ENCODE measurements around the gene MAN1C1. TPM values are rescaled to one million over a fixed set of nuclear protein-coding genes. Genes with fewer than 3 reads are reported as not detected.
A peak's percentile ranks its signal among the peaks of the same experiment; 100 is the strongest.

MAN1C1 gene
- total RNA-seq, 1 experiment from 2014 or later = 9.3 TPM

DNA sequence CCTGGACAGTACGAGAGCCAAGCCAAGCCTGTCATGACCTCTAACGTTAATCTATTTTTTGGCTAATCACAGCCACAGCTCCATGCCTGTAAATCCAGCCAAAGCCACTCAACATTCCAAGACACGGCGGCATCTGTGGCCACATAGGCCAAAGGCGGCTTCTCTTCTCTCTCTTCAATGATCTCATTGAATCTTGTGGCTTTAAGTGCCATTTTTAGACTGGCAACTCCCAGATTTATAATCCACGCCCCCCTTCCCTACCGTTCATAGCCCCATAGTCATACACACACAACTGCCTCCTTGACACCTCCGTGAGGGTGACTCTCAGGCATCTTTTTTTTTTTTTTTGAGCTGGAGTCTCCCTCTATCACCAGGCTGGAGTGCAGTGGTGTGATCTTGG lies 177.7 kb downstream of the MAN1C1 start:
- no peak for DNase-seq
- no peak overlapping the region for H2AK5ac ChIP-seq (ENCODE audit: insufficient read length, low read length)
- WGBS (ENCODE audit: extremely low coverage, insufficient read length, low lambda C conversion rate) = no CpG with 5 or more reads among the region's 8 CpGs

More for the DNA sequence above, 177.7 kb downstream of the MAN1C1 start:
- no peak overlapping the region for H4K5ac ChIP-seq (ENCODE audit: insufficient read length, low read depth, low read length)
- no peaks in the 10 kb centered on the region for H3K27me3 ChIP-seq (ENCODE audit: insufficient read depth, low read length)
- no peaks in the 10 kb centered on the region; a peak in 1 of 5 replicates for H3K9me3 Mint-ChIP-seq
- H3K27me3 Mint-ChIP-seq (ENCODE audit: low read depth) = peaks cover 2% of the 10 kb centered on the region
- no peak overlapping the region for H2BK15ac ChIP-seq (ENCODE audit: low read depth, low read length)
- H4K20me1 ChIP-seq (ENCODE audit: control insufficient read depth, insufficient read depth, insufficient read length) = no peaks in the 10 kb centered on the region
- H3K4me2 ChIP-seq (ENCODE audit: insufficient read depth, insufficient read length, low read length) = no peak overlapping the region
- no peaks in the 10 kb centered on the region for H3K4me1 ChIP-seq (ENCODE audit: insufficient read depth, low read length)
- H2BK120ac ChIP-seq (ENCODE audit: low read depth, low read length, poor library complexity, severe bottlenecking) = no peak overlapping the region
- H3K4ac ChIP-seq (ENCODE audit: low read depth, low read length) = no peak overlapping the region
- H4K91ac ChIP-seq (ENCODE audit: insufficient read length, low read depth, low read length) = no peak overlapping the region
- no peak overlapping the region for H2BK20ac ChIP-seq (ENCODE audit: low read depth, low read length, poor library complexity, severe bottlenecking)
- H2BK12ac ChIP-seq (ENCODE audit: insufficient read length, low read depth, low read length) = no peak overlapping the region
- H4K8ac ChIP-seq (replicated peaks; ENCODE audit: insufficient read length, low read depth, low read length) = no peak overlapping the region
- H3K23me2 ChIP-seq (ENCODE audit: insufficient read length, low read depth, low read length, poor library complexity, severe bottlenecking) = no peaks in the 10 kb centered on the region
- H2AFZ ChIP-seq (ENCODE audit: low read length) = no peak overlapping the region
- H3K36me3 Mint-ChIP-seq (ENCODE audit: insufficient read depth in 1 of 3, low read depth in 3 of 3) = peaks cover 0 to 2% (median 1%) of the 10 kb centered on the region in 3 experiments; a peak in 1 of 7 replicates
- no peaks in the 10 kb centered on the region for H3K9me3 ChIP-seq (ENCODE audit: control insufficient read depth, low read depth, low read length)
- TF ChIP-seq, protein P1, sequence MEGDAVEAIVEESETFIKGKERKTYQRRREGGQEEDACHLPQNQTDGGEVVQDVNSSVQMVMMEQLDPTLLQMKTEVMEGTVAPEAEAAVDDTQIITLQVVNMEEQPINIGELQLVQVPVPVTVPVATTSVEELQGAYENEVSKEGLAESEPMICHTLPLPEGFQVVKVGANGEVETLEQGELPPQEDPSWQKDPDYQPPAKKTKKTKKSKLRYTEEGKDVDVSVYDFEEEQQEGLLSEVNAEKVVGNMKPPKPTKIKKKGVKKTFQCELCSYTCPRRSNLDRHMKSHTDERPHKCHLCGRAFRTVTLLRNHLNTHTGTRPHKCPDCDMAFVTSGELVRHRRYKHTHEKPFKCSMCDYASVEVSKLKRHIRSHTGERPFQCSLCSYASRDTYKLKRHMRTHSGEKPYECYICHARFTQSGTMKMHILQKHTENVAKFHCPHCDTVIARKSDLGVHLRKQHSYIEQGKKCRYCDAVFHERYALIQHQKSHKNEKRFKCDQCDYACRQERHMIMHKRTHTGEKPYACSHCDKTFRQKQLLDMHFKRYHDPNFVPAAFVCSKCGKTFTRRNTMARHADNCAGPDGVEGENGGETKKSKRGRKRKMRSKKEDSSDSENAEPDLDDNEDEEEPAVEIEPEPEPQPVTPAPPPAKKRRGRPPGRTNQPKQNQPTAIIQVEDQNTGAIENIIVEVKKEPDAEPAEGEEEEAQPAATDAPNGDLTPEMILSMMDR (conservative IDR thresholded peaks at IDR 0.05) = no peak
- no peak overlapping the region for H2BK5ac ChIP-seq (ENCODE audit: insufficient read length, low read length)
- no peaks in the 10 kb centered on the region for H3K79me2 ChIP-seq (ENCODE audit: insufficient read depth, low read length)
- H3K9ac ChIP-seq (ENCODE audit: extremely low read depth, insufficient read length, low read length) = no peak overlapping the region
- H3K18ac ChIP-seq (ENCODE audit: insufficient read length, low read depth, low read length) = no peak overlapping the region
- no peak overlapping the region for H3K27ac ChIP-seq (ENCODE audit: insufficient read length, low read depth, low read length)
- peak overlapping the region in 1 of 3 experiments; percentile 20; a peak in 1 of 7 replicates for H3K27ac Mint-ChIP-seq
- no peaks in the 10 kb centered on the region for H3K79me1 ChIP-seq (ENCODE audit: insufficient read depth, low read depth, low read length, poor library complexity, severe bottlenecking)
- no peak overlapping the region for H3K56ac ChIP-seq (ENCODE audit: insufficient read length, low read depth, low read length)
- no peak overlapping the region for H3K23ac ChIP-seq (ENCODE audit: insufficient read length, low read depth, low read length)
- no peak overlapping the region for H3K14ac ChIP-seq (ENCODE audit: insufficient read depth, low read length)
- no peak overlapping the region for H3T11ph ChIP-seq (ENCODE audit: low read length)
- peaks cover 11 to 19% of the 10 kb centered on the region in 2 experiments for H3K4me1 Mint-ChIP-seq
- H3K4me3 Mint-ChIP-seq = no peak overlapping the region
